ENCODE measurements around the gene ZNF787. TPM values are rescaled to one million over a fixed set of nuclear protein-coding genes. Genes with fewer than 3 reads are reported as not detected.

The ZNF787 gene
- total RNA-seq, 1 donor from 2014 or later: 33.9 TPM

DNA sequence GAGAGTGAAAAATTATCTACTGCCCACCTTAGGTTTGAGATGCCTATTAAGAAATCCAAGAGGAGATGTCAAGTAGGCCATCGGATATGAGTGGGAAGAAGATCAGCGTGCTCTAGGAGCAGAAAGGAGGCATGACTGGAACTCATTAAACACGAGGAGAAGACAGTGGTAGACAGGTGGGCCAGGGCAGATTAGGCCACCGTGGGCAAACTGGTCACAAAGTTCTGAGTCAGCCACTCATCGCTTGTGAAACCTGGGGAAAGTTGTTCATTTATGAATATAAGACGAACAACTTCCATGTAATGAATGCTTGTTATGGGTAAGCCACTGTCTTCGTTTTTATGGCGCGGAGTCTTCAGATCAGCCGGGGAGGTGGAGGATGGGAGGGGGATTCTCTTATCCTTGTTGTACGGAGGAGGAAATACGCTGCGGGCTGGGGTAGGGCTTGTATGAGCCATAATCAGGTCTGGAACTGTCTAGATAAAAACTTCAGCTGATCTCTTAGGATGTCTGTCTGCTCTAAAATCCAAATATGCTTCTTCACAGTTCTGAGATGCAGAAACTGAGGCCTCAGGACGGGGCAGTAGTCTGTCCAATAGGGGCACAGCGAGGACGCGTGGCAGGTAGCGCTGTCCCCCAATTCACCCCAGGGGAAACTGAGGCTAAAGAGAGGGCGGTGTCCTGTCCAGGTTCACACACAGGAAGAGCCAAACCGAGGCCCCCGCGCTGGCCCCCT is 18.9 kb upstream of the ZNF787 start:
- Mint-ChIP-seq H3K27me3 (no peaks in the 10 kb centered on the region), H3K4me1 (ENCODE audit: low read depth) (peaks cover 40% of the 10 kb centered on the region), H3K9me3 (ENCODE audit: low read depth) (no peaks in the 10 kb centered on the region), H3K27ac (peak overlapping the region; percentile 97), H3K36me3 (ENCODE audit: insufficient read depth) (peaks cover 2% of the 10 kb centered on the region), H3K4me3 (ENCODE audit: low read depth) (peak overlapping the region; percentile 83)
- no peak for TF ChIP-seq CTCF (IDR thresholded peaks at IDR 0.05; ENCODE audit: unreplicated experiment)
- DNase-seq (ENCODE audit: low spot score, unreplicated experiment): no peak

GRCh38 chr19:56138069-56138468 is 17.0 kb upstream of the ZNF787 start:
- Mint-ChIP-seq H3K27ac (no peak overlapping the region), H3K36me3 (ENCODE audit: insufficient read depth) (no peaks in the 10 kb centered on the region), H3K9me3 (ENCODE audit: low read depth) (no peaks in the 10 kb centered on the region), H3K4me1 (ENCODE audit: low read depth) (peaks cover 25% of the 10 kb centered on the region), H3K4me3 (ENCODE audit: low read depth) (no peak overlapping the region), H3K27me3 (no peaks in the 10 kb centered on the region)
- DNase-seq (ENCODE audit: low spot score, unreplicated experiment): no peak
- no peak for TF ChIP-seq CTCF (IDR thresholded peaks at IDR 0.05; ENCODE audit: unreplicated experiment)

GRCh38 chr19:56137405-56137804 is 16.3 kb upstream of the ZNF787 start:
- Mint-ChIP-seq H3K4me3 (ENCODE audit: low read depth) (no peak overlapping the region), H3K27ac (no peak overlapping the region), H3K36me3 (ENCODE audit: insufficient read depth) (no peaks in the 10 kb centered on the region), H3K27me3 (no peaks in the 10 kb centered on the region), H3K9me3 (ENCODE audit: low read depth) (no peaks in the 10 kb centered on the region), H3K4me1 (ENCODE audit: low read depth) (peaks cover 19% of the 10 kb centered on the region)
- DNase-seq (ENCODE audit: low spot score, unreplicated experiment): no peak
- TF ChIP-seq CTCF (IDR thresholded peaks at IDR 0.05; ENCODE audit: unreplicated experiment): no peak

- TF ChIP-seq CTCF (IDR thresholded peaks at IDR 0.05; ENCODE audit: unreplicated experiment): no peak
- no peaks in the 10 kb centered on the region for H3K27me3 Mint-ChIP-seq
- H3K4me3 Mint-ChIP-seq (ENCODE audit: low read depth): no peak overlapping the region
- H3K9me3 Mint-ChIP-seq (ENCODE audit: low read depth): no peaks in the 10 kb centered on the region
- H3K27ac Mint-ChIP-seq: peak overlapping the region; percentile 89
- no peak for DNase-seq (ENCODE audit: low spot score, unreplicated experiment)
- no peaks in the 10 kb centered on the region for H3K36me3 Mint-ChIP-seq (ENCODE audit: insufficient read depth)
- H3K4me1 Mint-ChIP-seq (ENCODE audit: low read depth): peaks cover 17% of the 10 kb centered on the region
Observed at GRCh38 chr19:56136362-56136761, 15.3 kb upstream of the ZNF787 start.

- Mint-ChIP-seq H3K27ac (no peak overlapping the region), H3K4me1 (ENCODE audit: low read depth) (peaks cover 9% of the 10 kb centered on the region), H3K27me3 (no peaks in the 10 kb centered on the region), H3K4me3 (ENCODE audit: low read depth) (no peak overlapping the region), H3K9me3 (ENCODE audit: low read depth) (no peaks in the 10 kb centered on the region), H3K36me3 (ENCODE audit: insufficient read depth) (no peaks in the 10 kb centered on the region)
- TF ChIP-seq CTCF (IDR thresholded peaks at IDR 0.05; ENCODE audit: unreplicated experiment): no peak
- DNase-seq (ENCODE audit: low spot score, unreplicated experiment): no peak
Observed at GRCh38 chr19:56134654-56134921, 13.5 kb upstream of the ZNF787 start.

Measured in progenitor cell of endocrine pancreas (in vitro differentiated cells).